Neutrophil (primary cell): ENCODE data around the gene NCOA6.

Source experiments
- H3K27ac ChIP-seq: fragments of 200-600 bp; sonication (generic); 2 replicates; pipeline ENCODE4 v1.5.1; 2016; ENCODE audit warnings: mild to moderate bottlenecking, moderate library complexity
- H3K27me3 ChIP-seq: fragments of 200-600 bp; sonication (generic); 2 replicates; pipeline ENCODE4 v1.6.0; 2016; ENCODE audit warnings: mild to moderate bottlenecking
- H3K36me3 ChIP-seq: fragments of 200-600 bp; sonication (generic); 2 replicates; pipeline ENCODE4 v1.5.1; 2017
- H3K4me1 ChIP-seq, 2 experiments: fragments of 200-600 bp in 1 of 2; sonication (generic) in 1 of 2; 1 replicate in 1 of 2; 2 replicates in 1 of 2; pipeline versions ENCODE4 v1.5.1 to v1.6.1; 2013 to 2016; ENCODE audit warnings: low read depth in 1 of 2, low read length in 1 of 2, mild to moderate bottlenecking in 1 of 2, moderate library complexity in 1 of 2; ENCODE audit not compliant: control insufficient read depth in 1 of 2, insufficient read depth in 1 of 2
- H3K4me3 ChIP-seq, 2 experiments: fragments of 200-600 bp in 1 of 2; sonication (generic) in 1 of 2; 1 replicate in 1 of 2; 2 replicates in 1 of 2; pipeline ENCODE4 v1.5.1; 2013 to 2016; ENCODE audit warnings: low read depth in 1 of 2, low read length in 1 of 2, mild to moderate bottlenecking in 1 of 2, moderate library complexity in 1 of 2
- H3K9me3 ChIP-seq: fragments of 200-600 bp; sonication (generic); 2 replicates; pipeline ENCODE4 v1.5.1; 2016
- CTCF ChIP-seq: fragments of 200-600 bp; sonication (generic); IDR thresholded peaks from 2 replicates; pipeline ENCODE4 v1.5.1; 2016; ENCODE audit warnings: antibody characterized with exemption

The NCOA6 gene

GRCh38 chr20:34848597-34848996 is 23.1 kb upstream of the NCOA6 start:
- no peak for TF ChIP-seq CTCF
- Histone ChIP-seq H3K36me3 (no peaks in the 10 kb centered on the region), H3K4me3 (no peak overlapping the region), H3K27me3 (no peaks in the 10 kb centered on the region), H3K9me3 (no peaks in the 10 kb centered on the region), H3K4me1 (no peaks in the 10 kb centered on the region), H3K27ac (no peak overlapping the region)

- TF ChIP-seq CTCF = no peak
- peaks cover 4% of the 10 kb centered on the region for H3K27me3 ChIP-seq
- H3K27ac ChIP-seq = no peak overlapping the region
- no peaks in the 10 kb centered on the region for H3K4me1 ChIP-seq
- H3K36me3 ChIP-seq = no peaks in the 10 kb centered on the region
- no peaks in the 10 kb centered on the region for H3K9me3 ChIP-seq
- no peak overlapping the region for H3K4me3 ChIP-seq
Observed at GRCh38 chr20:34843421-34843820, 18.0 kb upstream of the NCOA6 start.

GRCh38 chr20:34842143-34842542 is 16.7 kb upstream of the NCOA6 start:
- no peak for TF ChIP-seq CTCF

GRCh38 chr20:34834459-34834893 is 9.0 kb upstream of the NCOA6 start:
- Histone ChIP-seq H3K4me3 (no peak overlapping the region), H3K9me3 (no peaks in the 10 kb centered on the region), H3K4me1 (no peaks in the 10 kb centered on the region), H3K27ac (no peak overlapping the region), H3K36me3 (no peaks in the 10 kb centered on the region), H3K27me3 (peaks cover 23% of the 10 kb centered on the region)
- peak; percentile 18 for TF ChIP-seq CTCF

More at GRCh38 chr20:34842143-34842542, 16.7 kb upstream of the NCOA6 start:
- no peaks in the 10 kb centered on the region for H3K4me1 ChIP-seq
- no peak overlapping the region for H3K4me3 ChIP-seq
- no peaks in the 10 kb centered on the region for H3K36me3 ChIP-seq
- H3K27me3 ChIP-seq = peaks cover 7% of the 10 kb centered on the region
- H3K9me3 ChIP-seq = no peaks in the 10 kb centered on the region
- H3K27ac ChIP-seq = no peak overlapping the region

GRCh38 chr20:34831936-34832335 is 6.5 kb upstream of the NCOA6 start:
- H3K36me3 ChIP-seq = no peaks in the 10 kb centered on the region
- TF ChIP-seq CTCF = no peak
- H3K4me3 ChIP-seq = no peak overlapping the region
- H3K4me1 ChIP-seq = no peaks in the 10 kb centered on the region
- H3K27ac ChIP-seq = no peak overlapping the region
- peaks cover 20% of the 10 kb centered on the region for H3K27me3 ChIP-seq
- H3K9me3 ChIP-seq = no peaks in the 10 kb centered on the region

- Histone ChIP-seq H3K27me3 (peaks cover 20% of the 10 kb centered on the region), H3K4me1 (peaks cover 11% of the 10 kb centered on the region in 2 experiments), H3K27ac (no peak overlapping the region), H3K9me3 (no peaks in the 10 kb centered on the region), H3K36me3 (no peaks in the 10 kb centered on the region), H3K4me3 (no peak overlapping the region)
- no peak for TF ChIP-seq CTCF
Observed at GRCh38 chr20:34829191-34829590, 3.7 kb upstream of the NCOA6 start.
